ENCODE results near the gene STAT5A. TPM values are rescaled to one million over a fixed set of nuclear protein-coding genes. Genes with fewer than 3 reads are reported as not detected.

Gene STAT5A
- total and polyA plus RNA-seq, 9 of the 15 experiments (the other 6 are each of a cell fraction or from before 2014, with no cell fraction given), result 79.9 to 415 (median 196) TPM

- TF ChIP-seq SMARCA5 (IDR thresholded peaks at IDR 0.05) (no peak), COPS2 (conservative IDR thresholded peaks at IDR 0.05) (no peak), OTX1 (CRISPR knock-in tag; IDR thresholded peaks at IDR 0.05) (no peak), USF1 (CRISPR knock-in tag; IDR thresholded peaks at IDR 0.05) (0 out of 2 replicates have a peak, but pooled peaks have one; percentile 21), ZNF143 (CRISPR knock-in tag; IDR thresholded peaks at IDR 0.05) (no peak), NKRF (IDR thresholded peaks at IDR 0.05; ENCODE audit: borderline replicate concordance) (peak; percentile 27; the same call in 1 of the 2 replicates), MED1 (CRISPR knock-in tag; IDR thresholded peaks at IDR 0.05; ENCODE audit: borderline replicate concordance) (no peak), PKNOX1 (IDR thresholded peaks at IDR 0.05) (no peak), TSHZ1 (CRISPR knock-in tag; IDR thresholded peaks at IDR 0.05) (no peak), POLR2A (conservative IDR thresholded peaks at IDR 0.05) (peak; percentile 39; the same call in 1 of the 2 replicates), ZNF212 (CRISPR knock-in tag; IDR thresholded peaks at IDR 0.05) (no peak), U2AF1 (optimal IDR thresholded peaks at IDR 0.05; ENCODE audit: low read depth, low read length) (no peak), THAP7 (CRISPR knock-in tag; IDR thresholded peaks at IDR 0.05) (no peak), RBM22 (IDR thresholded peaks at IDR 0.05; ENCODE audit: low read depth, low read length, poor library complexity, severe bottlenecking) (no peak), GTF2B (IDR thresholded peaks at IDR 0.05; ENCODE audit: extremely low read depth, insufficient read length) (no peak), SUPT5H (IDR thresholded peaks at IDR 0.05) (0 out of 2 replicates have a peak, but pooled peaks have one; percentile 12), DACH1 (IDR thresholded peaks at IDR 0.05; ENCODE audit: partially characterized antibody) (no peak), ZNF589 (CRISPR knock-in tag; IDR thresholded peaks at IDR 0.05; ENCODE audit: low read depth) (no peak), TEAD2 (tag; IDR thresholded peaks at IDR 0.05) (no peak), FOXK2 (conservative IDR thresholded peaks at IDR 0.05 in 1 of 2, IDR thresholded peaks at IDR 0.05 in 1 of 2; ENCODE audit: low read depth in 2 of 2) (no peak)
Measured at GRCh38 chr17:42309986-42310786, 21.9 kb downstream of the STAT5A start (continued).

Data from K562 (cell line).